Astrocyte of the spinal cord (primary cell): ENCODE measurements around the gene RNF13.

Experiments used
- DNase-seq: peaks from one replicate; pipeline ENCODE4 v3.0.0; 2011; ENCODE audit warnings: low read depth, low spot score
- H3K4me3 ChIP-seq: 2 replicates; pipeline ENCODE4 v1.5.1; 2011; ENCODE audit warnings: low read depth, mild to moderate bottlenecking, low read length, moderate library complexity
- in situ Hi-C: cut with HindIII; loops from 2 replicates; pipeline ENCODE4 v1.10.0; 2017; ENCODE audit warnings: low sequenced_read_pairs
- TF ChIP-seq, protein P1 (sequence below): IDR thresholded peaks from 2 replicates; pipeline ENCODE4 v1.5.1; 2012; ENCODE audit warnings: low read depth, mild to moderate bottlenecking, low read length, inconsistent platforms

RNF13 gene, protein sequence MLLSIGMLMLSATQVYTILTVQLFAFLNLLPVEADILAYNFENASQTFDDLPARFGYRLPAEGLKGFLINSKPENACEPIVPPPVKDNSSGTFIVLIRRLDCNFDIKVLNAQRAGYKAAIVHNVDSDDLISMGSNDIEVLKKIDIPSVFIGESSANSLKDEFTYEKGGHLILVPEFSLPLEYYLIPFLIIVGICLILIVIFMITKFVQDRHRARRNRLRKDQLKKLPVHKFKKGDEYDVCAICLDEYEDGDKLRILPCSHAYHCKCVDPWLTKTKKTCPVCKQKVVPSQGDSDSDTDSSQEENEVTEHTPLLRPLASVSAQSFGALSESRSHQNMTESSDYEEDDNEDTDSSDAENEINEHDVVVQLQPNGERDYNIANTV

GRCh38 chr3:149812606-149813366 is at the start of gene RNF13:
Gene RNF13 (plus strand): TSS chr3:149813215. CDS start chr3:149846027, 32,812 bp downstream.
- TF ChIP-seq, protein P1, sequence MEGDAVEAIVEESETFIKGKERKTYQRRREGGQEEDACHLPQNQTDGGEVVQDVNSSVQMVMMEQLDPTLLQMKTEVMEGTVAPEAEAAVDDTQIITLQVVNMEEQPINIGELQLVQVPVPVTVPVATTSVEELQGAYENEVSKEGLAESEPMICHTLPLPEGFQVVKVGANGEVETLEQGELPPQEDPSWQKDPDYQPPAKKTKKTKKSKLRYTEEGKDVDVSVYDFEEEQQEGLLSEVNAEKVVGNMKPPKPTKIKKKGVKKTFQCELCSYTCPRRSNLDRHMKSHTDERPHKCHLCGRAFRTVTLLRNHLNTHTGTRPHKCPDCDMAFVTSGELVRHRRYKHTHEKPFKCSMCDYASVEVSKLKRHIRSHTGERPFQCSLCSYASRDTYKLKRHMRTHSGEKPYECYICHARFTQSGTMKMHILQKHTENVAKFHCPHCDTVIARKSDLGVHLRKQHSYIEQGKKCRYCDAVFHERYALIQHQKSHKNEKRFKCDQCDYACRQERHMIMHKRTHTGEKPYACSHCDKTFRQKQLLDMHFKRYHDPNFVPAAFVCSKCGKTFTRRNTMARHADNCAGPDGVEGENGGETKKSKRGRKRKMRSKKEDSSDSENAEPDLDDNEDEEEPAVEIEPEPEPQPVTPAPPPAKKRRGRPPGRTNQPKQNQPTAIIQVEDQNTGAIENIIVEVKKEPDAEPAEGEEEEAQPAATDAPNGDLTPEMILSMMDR, result no peak
- DNase-seq, result peak; percentile 95
- peak within 1 kb of the TSS; percentile 95 for H3K4me3 ChIP-seq
- in situ Hi-C loops, result no loop called here

DNA sequence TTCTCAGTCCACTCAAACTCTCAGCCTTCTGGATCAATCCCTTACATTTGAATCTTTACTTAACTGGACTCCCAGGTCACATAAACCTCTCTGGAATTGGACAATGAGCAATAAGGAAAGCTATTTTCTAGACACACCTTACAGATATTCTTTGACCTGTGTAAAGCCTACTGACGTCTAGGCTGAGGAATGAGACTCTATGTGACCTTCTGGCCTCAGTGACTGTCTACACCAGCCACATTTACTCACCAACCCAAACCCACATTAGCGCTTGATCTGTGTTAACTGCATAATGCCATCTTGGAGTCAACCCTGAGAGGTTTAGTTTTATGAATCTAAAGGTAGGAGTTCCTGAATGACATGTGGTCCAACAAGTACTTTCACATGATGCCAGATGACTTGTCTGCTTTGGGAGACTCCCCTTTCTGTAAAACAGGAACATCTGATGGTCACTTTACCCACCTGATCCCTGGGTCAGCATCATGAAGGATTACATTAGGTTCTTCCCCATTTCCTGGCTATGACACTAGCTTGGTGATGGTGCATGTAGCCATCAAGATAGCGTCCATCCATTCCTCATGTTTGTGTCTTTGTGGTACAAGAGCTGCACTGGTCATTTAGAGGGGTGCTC is 49.3 kb upstream of the RNF13 start:
- in situ Hi-C loops, result loop anchor here (25.0 kb wide), 1 partner anchor 251 kb away; no protein-coding TSS in a partner anchor
- DNase-seq, result no peak
- TF ChIP-seq, protein P1, result no peak
- H3K4me3 ChIP-seq, result no peak overlapping the region

- DNase-seq, result no peak
- TF ChIP-seq, protein P1, result no peak
- in situ Hi-C loops, result loop anchor here (25.0 kb wide), 1 partner anchor 252 kb away; no protein-coding TSS in a partner anchor
- H3K4me3 ChIP-seq, result no peak overlapping the region
Measured at GRCh38 chr3:149764302-149764701, 48.7 kb upstream of the RNF13 start.

- in situ Hi-C loops, result loop anchor here (25.0 kb wide), 1 partner anchor 254 kb away; no protein-coding TSS in a partner anchor
- peak; percentile 54 for DNase-seq
Measured at GRCh38 chr3:149765762-149766334, 47.2 kb upstream of the RNF13 start.

DNA sequence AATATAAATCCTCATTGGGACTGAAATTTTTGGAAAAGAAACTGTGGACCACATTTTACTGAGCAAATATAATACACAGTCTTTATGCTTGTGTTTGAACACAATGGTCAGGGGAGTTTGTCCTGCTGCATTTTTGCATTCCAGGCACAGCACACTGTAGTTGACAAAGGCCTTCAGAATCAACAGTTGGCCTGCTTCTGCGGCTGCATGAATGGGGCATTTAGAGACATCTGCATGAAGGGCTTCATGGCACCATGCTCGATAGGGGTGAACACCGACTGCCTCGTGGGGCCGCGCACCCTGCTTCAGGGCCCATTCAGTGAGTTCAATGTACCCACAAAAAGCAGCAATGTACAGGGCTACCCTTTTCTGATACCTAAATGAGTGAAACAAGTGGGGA is 45.3 kb upstream of the RNF13 start:
- no peak overlapping the region for H3K4me3 ChIP-seq
- in situ Hi-C loops, result loop anchor here (25.0 kb wide), 1 partner anchor 255 kb away; no protein-coding TSS in a partner anchor
- no peak for DNase-seq
- TF ChIP-seq, protein P1, result no peak

More at GRCh38 chr3:149765762-149766334, 47.2 kb upstream of the RNF13 start:
- TF ChIP-seq, protein P1, result peak; percentile 63
- no peak overlapping the region for H3K4me3 ChIP-seq

GRCh38 chr3:149768704-149769103 is 44.3 kb upstream of the RNF13 start:
- DNase-seq, result no peak
- H3K4me3 ChIP-seq, result no peak overlapping the region
- TF ChIP-seq, protein P1, result no peak
- in situ Hi-C loops, result loop anchor here (25.0 kb wide), 1 partner anchor 256 kb away; no protein-coding TSS in a partner anchor
